H9 (cell line): ENCODE data around the gene KRTAP10-4. TPM values are rescaled to one million over a fixed set of nuclear protein-coding genes. Genes with fewer than 3 reads are reported as not detected.

Experiments used
- DNase-seq: peaks from one replicate; pipeline ENCODE4 v3.0.0-alpha.2; 2017
- H2AFZ ChIP-seq: one replicate; pipeline ENCODE4 v1.6.1; 2013; ENCODE audit warnings: mild to moderate bottlenecking, low read length, control low read depth, moderate library complexity
- H2AK5ac ChIP-seq: 2 replicates; pipeline ENCODE4 v1.6.1; 2013; ENCODE audit warnings: low read length, control low read depth, mixed read lengths; ENCODE audit not compliant: insufficient read length
- H2BK120ac ChIP-seq: one replicate; pipeline ENCODE4 v1.6.1; 2013; ENCODE audit warnings: low read depth, mild to moderate bottlenecking, low read length, control low read depth, inconsistent platforms; ENCODE audit not compliant: poor library complexity, severe bottlenecking
- H2BK12ac ChIP-seq: 2 replicates; pipeline ENCODE4 v1.6.1; 2013; ENCODE audit warnings: low read length, control low read depth, mixed read lengths, low read depth; ENCODE audit not compliant: insufficient read length
- H2BK15ac ChIP-seq: 2 replicates; pipeline ENCODE4 v1.6.1; 2013; ENCODE audit warnings: low read depth, low read length, control low read depth
- H2BK20ac ChIP-seq: one replicate; pipeline ENCODE4 v1.6.1; 2013; ENCODE audit warnings: low read depth, mild to moderate bottlenecking, low read length, control low read depth, inconsistent platforms; ENCODE audit not compliant: poor library complexity, severe bottlenecking
- H2BK5ac ChIP-seq: 2 replicates; pipeline ENCODE4 v1.6.1; 2013; ENCODE audit warnings: low read length, control low read depth, mixed read lengths; ENCODE audit not compliant: insufficient read length
- H3K14ac ChIP-seq: 2 replicates; pipeline ENCODE4 v1.6.1; 2013; ENCODE audit warnings: low read length, control low read depth; ENCODE audit not compliant: insufficient read depth
- H3K18ac ChIP-seq: 2 replicates; pipeline ENCODE4 v1.6.1; 2013; ENCODE audit warnings: low read depth, mild to moderate bottlenecking, mixed read lengths, low read length, control low read depth; ENCODE audit not compliant: insufficient read length
- H3K23ac ChIP-seq: 2 replicates; pipeline ENCODE4 v1.6.1; 2013; ENCODE audit warnings: low read length, control low read depth, mixed read lengths, low read depth; ENCODE audit not compliant: insufficient read length
- H3K23me2 ChIP-seq: 2 replicates; pipeline ENCODE4 v1.6.1; 2013; ENCODE audit warnings: low read depth, mild to moderate bottlenecking, mixed read lengths, low read length, control low read depth; ENCODE audit not compliant: insufficient read length, poor library complexity, severe bottlenecking
- H3K27ac ChIP-seq: 2 replicates; pipeline ENCODE4 v1.5.1; 2013; ENCODE audit warnings: low read length, control low read depth, mixed read lengths, low read depth; ENCODE audit not compliant: insufficient read length
- H3K27me3 ChIP-seq: 2 replicates; pipeline ENCODE4 v1.6.1; 2013; ENCODE audit warnings: low read length, control low read depth, inconsistent platforms; ENCODE audit not compliant: insufficient read depth
- H3K4ac ChIP-seq: 2 replicates; pipeline ENCODE4 v1.6.1; 2013; ENCODE audit warnings: low read depth, mild to moderate bottlenecking, control low read depth, inconsistent platforms, low read length, moderate library complexity
- H3K4me1 ChIP-seq: 2 replicates; pipeline ENCODE4 v1.6.1; 2013; ENCODE audit warnings: low read length, control low read depth, inconsistent platforms; ENCODE audit not compliant: insufficient read depth
- H3K4me2 ChIP-seq: 2 replicates; pipeline ENCODE4 v1.6.1; 2013; ENCODE audit warnings: low read length, control low read depth, mixed read lengths; ENCODE audit not compliant: insufficient read length, insufficient read depth
- H3K56ac ChIP-seq: 2 replicates; pipeline ENCODE4 v1.6.1; 2013; ENCODE audit warnings: low read depth, mild to moderate bottlenecking, mixed read lengths, low read length, control low read depth; ENCODE audit not compliant: insufficient read length
- H3K79me1 ChIP-seq: 2 replicates; pipeline ENCODE4 v1.6.1; 2013; ENCODE audit warnings: low read depth, mild to moderate bottlenecking, moderate library complexity, low read length, control low read depth, inconsistent platforms; ENCODE audit not compliant: insufficient read depth, poor library complexity, severe bottlenecking
- H3K79me2 ChIP-seq: 2 replicates; pipeline ENCODE4 v1.6.1; 2013; ENCODE audit warnings: low read length, control low read depth, inconsistent platforms; ENCODE audit not compliant: insufficient read depth
- H3K9ac ChIP-seq: 2 replicates; pipeline ENCODE4 v1.6.1; 2013; ENCODE audit warnings: low read length, control low read depth, mixed read lengths; ENCODE audit not compliant: insufficient read length; ENCODE audit errors: extremely low read depth
- H3K9me3 ChIP-seq: one replicate; pipeline ENCODE4 v1.6.1; 2013; ENCODE audit warnings: low read depth, low read length, inconsistent platforms; ENCODE audit not compliant: control insufficient read depth
- H3T11ph ChIP-seq: one replicate; pipeline ENCODE4 v1.6.1; 2013; ENCODE audit warnings: mild to moderate bottlenecking, low read length, control low read depth, inconsistent platforms
- H4K20me1 ChIP-seq: one replicate; pipeline ENCODE4 v1.6.1; 2013; ENCODE audit not compliant: control insufficient read depth, insufficient read length, insufficient read depth
- H4K5ac ChIP-seq: 2 replicates; pipeline ENCODE4 v1.6.1; 2013; ENCODE audit warnings: low read depth, mild to moderate bottlenecking, mixed read lengths, low read length, control low read depth; ENCODE audit not compliant: insufficient read length
- H4K8ac ChIP-seq: replicated peaks from 2 replicates; pipeline ENCODE4 v1.6.1; 2013; ENCODE audit warnings: low read length, control low read depth, mixed read lengths, low read depth; ENCODE audit not compliant: insufficient read length
- H4K91ac ChIP-seq: 2 replicates; pipeline ENCODE4 v1.6.1; 2013; ENCODE audit warnings: low read depth, mild to moderate bottlenecking, moderate library complexity, mixed read lengths, low read length, control low read depth; ENCODE audit not compliant: insufficient read length
- H3K27ac Mint-ChIP-seq, 3 experiments: 2 replicates in 2 of 3; 3 replicates in 1 of 3; pipeline ENCODE4 v1.8.0; 2020 to 2021; ENCODE audit warnings: mixed read lengths in 3 of 3, mild to moderate bottlenecking in 1 of 3, moderate library complexity in 1 of 3
- H3K27me3 Mint-ChIP-seq: 2 replicates; pipeline ENCODE4 v1.8.0; 2021; ENCODE audit warnings: low read depth, mild to moderate bottlenecking, moderate library complexity, mixed read lengths
- H3K36me3 Mint-ChIP-seq, 3 experiments: 2 replicates in 2 of 3; 3 replicates in 1 of 3; pipeline ENCODE4 v1.8.0; 2020 to 2021; ENCODE audit warnings: low read depth in 3 of 3, mixed read lengths in 3 of 3; ENCODE audit not compliant: insufficient read depth in 1 of 3
- H3K4me1 Mint-ChIP-seq, 2 experiments: 2 replicates each; pipeline ENCODE4 v1.8.0; 2020; ENCODE audit warnings: mixed read lengths in 2 of 2
- H3K4me3 Mint-ChIP-seq, 2 experiments: 2 replicates in 1 of 2; 3 replicates in 1 of 2; pipeline ENCODE4 v1.8.0; 2020 to 2021; ENCODE audit warnings: mild to moderate bottlenecking in 2 of 2, mixed read lengths in 2 of 2, moderate library complexity in 1 of 2
- H3K9me3 Mint-ChIP-seq, 2 experiments: 2 replicates in 1 of 2; 3 replicates in 1 of 2; pipeline ENCODE4 v1.8.0; 2020; ENCODE audit warnings: mild to moderate bottlenecking in 2 of 2, mixed read lengths in 2 of 2, moderate library complexity in 1 of 2
- WGBS: extraction: QIAGEN DNeasy Blood & Tissue Kit; methylation state at CpG from one replicate; pipeline ENCODE4 v1.1.7; 2013; ENCODE audit warnings: missing lambda C conversion rate, low lambda C conversion rate, mixed read lengths; ENCODE audit not compliant: insufficient read length; ENCODE audit errors: extremely low coverage; 5-methylcytosine and 5-hydroxymethylcytosine counted together
- total RNA-seq: library from RNA; stranded (reverse); gene quantifications from 2 replicates; pipeline ENCODE4 v1.2.1, GENCODE V29; 2021
- TF ChIP-seq, protein P1 (sequence below): fragments of 200-600 bp; sonication (generic); conservative IDR thresholded peaks from 3 replicates; pipeline ENCODE4 v1.8.0; 2021; ENCODE audit warnings: antibody characterized with exemption, mild to moderate bottlenecking

Gene KRTAP10-4
- total RNA-seq, 1 experiment from 2014 or later, result not detected

DNA sequence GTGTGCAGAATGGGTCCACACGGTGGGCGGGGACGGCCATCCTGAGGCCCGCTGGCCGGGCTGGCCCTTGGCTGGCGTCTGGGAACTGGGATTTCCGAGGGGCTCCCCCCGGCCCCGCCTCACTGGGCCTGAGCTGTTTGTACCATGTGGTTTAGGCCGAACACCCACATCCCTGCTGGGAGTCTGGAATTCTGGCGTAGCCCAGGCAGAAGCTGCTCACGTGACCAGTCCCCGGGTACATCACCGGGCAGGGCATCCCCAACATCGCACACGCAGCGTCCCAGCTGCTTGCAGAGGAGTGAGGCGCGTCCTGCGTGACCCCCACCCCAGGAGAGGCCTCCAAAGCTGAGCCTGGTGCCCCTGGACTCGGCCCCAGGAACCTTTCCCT is 28.9 kb downstream of the KRTAP10-4 start:
- no peak overlapping the region for H2AFZ ChIP-seq
- no peak overlapping the region for H3K23ac ChIP-seq
- H3K9me3 ChIP-seq, result no peaks in the 10 kb centered on the region
- no peaks in the 10 kb centered on the region for H3K27me3 ChIP-seq
- H3K14ac ChIP-seq, result no peak overlapping the region
- H2BK12ac ChIP-seq, result no peak overlapping the region
- H4K5ac ChIP-seq, result no peak overlapping the region
- no peak overlapping the region for H3K4me3 Mint-ChIP-seq
- no peak overlapping the region for H3K4ac ChIP-seq
- H3K4me1 ChIP-seq, result no peaks in the 10 kb centered on the region
- H3K23me2 ChIP-seq, result no peaks in the 10 kb centered on the region
- no peak overlapping the region for H3K18ac ChIP-seq
- peaks cover 0 to 2% of the 10 kb centered on the region in 2 experiments; a peak in 2 of 5 replicates for H3K9me3 Mint-ChIP-seq
- no peak overlapping the region for H3T11ph ChIP-seq
- H3K27ac Mint-ChIP-seq, result no peak overlapping the region
- no peak for DNase-seq
- H3K27me3 Mint-ChIP-seq, result peaks cover 11% of the 10 kb centered on the region
- no CpG with 5 or more reads among the region's 21 CpGs for WGBS
- TF ChIP-seq, protein P1, sequence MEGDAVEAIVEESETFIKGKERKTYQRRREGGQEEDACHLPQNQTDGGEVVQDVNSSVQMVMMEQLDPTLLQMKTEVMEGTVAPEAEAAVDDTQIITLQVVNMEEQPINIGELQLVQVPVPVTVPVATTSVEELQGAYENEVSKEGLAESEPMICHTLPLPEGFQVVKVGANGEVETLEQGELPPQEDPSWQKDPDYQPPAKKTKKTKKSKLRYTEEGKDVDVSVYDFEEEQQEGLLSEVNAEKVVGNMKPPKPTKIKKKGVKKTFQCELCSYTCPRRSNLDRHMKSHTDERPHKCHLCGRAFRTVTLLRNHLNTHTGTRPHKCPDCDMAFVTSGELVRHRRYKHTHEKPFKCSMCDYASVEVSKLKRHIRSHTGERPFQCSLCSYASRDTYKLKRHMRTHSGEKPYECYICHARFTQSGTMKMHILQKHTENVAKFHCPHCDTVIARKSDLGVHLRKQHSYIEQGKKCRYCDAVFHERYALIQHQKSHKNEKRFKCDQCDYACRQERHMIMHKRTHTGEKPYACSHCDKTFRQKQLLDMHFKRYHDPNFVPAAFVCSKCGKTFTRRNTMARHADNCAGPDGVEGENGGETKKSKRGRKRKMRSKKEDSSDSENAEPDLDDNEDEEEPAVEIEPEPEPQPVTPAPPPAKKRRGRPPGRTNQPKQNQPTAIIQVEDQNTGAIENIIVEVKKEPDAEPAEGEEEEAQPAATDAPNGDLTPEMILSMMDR, result no peak
- no peak overlapping the region for H3K4me2 ChIP-seq
- no peaks in the 10 kb centered on the region for H3K79me2 ChIP-seq
- no peak overlapping the region for H4K91ac ChIP-seq
- H2AK5ac ChIP-seq, result no peak overlapping the region
- no peak overlapping the region for H2BK120ac ChIP-seq
- no peak overlapping the region for H3K56ac ChIP-seq
- H3K79me1 ChIP-seq, result no peaks in the 10 kb centered on the region
- H3K4me1 Mint-ChIP-seq, result peaks cover 29 to 33% of the 10 kb centered on the region in 2 experiments
- no peak overlapping the region for H2BK15ac ChIP-seq
- H4K20me1 ChIP-seq, result no peaks in the 10 kb centered on the region
- H2BK20ac ChIP-seq, result no peak overlapping the region
- no peak overlapping the region for H3K9ac ChIP-seq
- H2BK5ac ChIP-seq, result no peak overlapping the region
- H4K8ac ChIP-seq, result no peak overlapping the region
- no peak overlapping the region for H3K27ac ChIP-seq
- H3K36me3 Mint-ChIP-seq, result peaks cover 0 to 4% (median 0%) of the 10 kb centered on the region in 3 experiments; a peak in 1 of 7 replicates
